HK-2 (cell line): ENCODE results near the gene CACNB2.
"Not testable (repeated sequence)": the region's sequence is repeated elsewhere in the genome, so short reads cannot be mapped to it uniquely, and the experiment has no call there.

Source experiments
- DNase-seq: peaks from one replicate; pipeline ENCODE4 v3.0.0-alpha.2; 2018; ENCODE audit not compliant: unreplicated experiment

CACNB2 gene

GRCh38 chr10:18201877-18202276, 61.7 kb downstream of the CACNB2 start:
- DNase-seq, result no peak

GRCh38 chr10:18202680-18203460, 62.6 kb downstream of the CACNB2 start:
- DNase-seq, result no peak

GRCh38 chr10:18203471-18203870, 63.2 kb downstream of the CACNB2 start:
- DNase-seq, result no peak

GRCh38 chr10:18204039-18204835, 64.0 kb downstream of the CACNB2 start:
- no peak for DNase-seq

GRCh38 chr10:18205098-18205834, 65.0 kb downstream of the CACNB2 start:
- DNase-seq, result no peak

GRCh38 chr10:18208186-18208585, 68.0 kb downstream of the CACNB2 start:
- DNase-seq, result not testable (repeated sequence)

GRCh38 chr10:18209241-18209640, 69.0 kb downstream of the CACNB2 start:
- DNase-seq, result no peak

GRCh38 chr10:18210711-18211110, 70.5 kb downstream of the CACNB2 start:
- DNase-seq, result no peak

GRCh38 chr10:18211862-18212261, 71.6 kb downstream of the CACNB2 start:
- DNase-seq, result no peak

GRCh38 chr10:18213271-18213670, 73.0 kb downstream of the CACNB2 start:
- no peak for DNase-seq

- DNase-seq, result peak; percentile 1
These were observed 74.7 kb downstream of the CACNB2 start for GRCh38 chr10:18214691-18215563.

GRCh38 chr10:18216482-18216881, 76.3 kb downstream of the CACNB2 start:
- no peak for DNase-seq

GRCh38 chr10:18217577-18217976, 77.4 kb downstream of the CACNB2 start:
- no peak for DNase-seq

- no peak for DNase-seq
These were observed 78.9 kb downstream of the CACNB2 start for GRCh38 chr10:18219146-18219545.

- DNase-seq, result no peak
These were observed 80.9 kb downstream of the CACNB2 start for GRCh38 chr10:18221123-18221522.

- no peak for DNase-seq
These were observed 81.7 kb downstream of the CACNB2 start for GRCh38 chr10:18221882-18222281.

- DNase-seq, result no peak
These were observed 82.6 kb downstream of the CACNB2 start for GRCh38 chr10:18222866-18223265.

- no peak for DNase-seq
These were observed 83.7 kb downstream of the CACNB2 start for GRCh38 chr10:18223898-18224297.

GRCh38 chr10:18224626-18225445, 84.6 kb downstream of the CACNB2 start:
- no peak for DNase-seq

GRCh38 chr10:18226336-18226735, 86.1 kb downstream of the CACNB2 start:
- no peak for DNase-seq

- DNase-seq, result no peak
These were observed 89.6 kb downstream of the CACNB2 start for GRCh38 chr10:18229826-18230225.
